ENCODE data around the gene MRPS7. TPM values are rescaled to one million over a fixed set of nuclear protein-coding genes. Genes with fewer than 3 reads are reported as not detected.

MRPS7 gene
- total RNA-seq, 2 experiments from 2014 or later = 76.3 to 80.0 TPM

GRCh38 chr17:75271233-75271954 is 9.7 kb downstream of the MRPS7 start:
- Mint-ChIP-seq H3K36me3 (ENCODE audit: low read depth) (peaks cover 35% of the 10 kb centered on the region), H3K4me1 (ENCODE audit: low read depth) (peaks cover 32% of the 10 kb centered on the region), H3K27ac (peak overlapping the region; percentile 81), H3K27me3 (no peaks in the 10 kb centered on the region), H3K9me3 (no peaks in the 10 kb centered on the region), H3K4me3 (peak overlapping the region; percentile 86)
- intact Hi-C loops (cut with micrococcal nuclease) = no loop called here
- ChIA-PET CTCF (interaction anchor here (0.6 to 6.5 kb wide), 35 partner anchors 10 to 309 kb away, joined by 3 to 107 read pairs (median 4); partner anchors contain the start of genes GGA3, GRB2, MRPS7 and NT5C), POLR2A (interaction anchor here (0.6 to 7.2 kb wide), 22 partner anchors 10 to 247 kb away, joined by 3 to 105 read pairs (median 4); partner anchors contain the start of genes GGA3, GRB2, MRPS7 and NUP85)
- ATAC-seq (peak; percentile 91), DNase-seq (peak; percentile 87)
- peak; percentile 66 for TF ChIP-seq CTCF (IDR thresholded peaks at IDR 0.05)

GRCh38 chr17:75271955-75272847 is 10.5 kb downstream of the MRPS7 start:
- Mint-ChIP-seq H3K27me3 (no peaks in the 10 kb centered on the region), H3K4me1 (ENCODE audit: low read depth) (peaks cover 32% of the 10 kb centered on the region), H3K4me3 (peak overlapping the region; percentile 86), H3K27ac (peak overlapping the region; percentile 81), H3K36me3 (ENCODE audit: low read depth) (peaks cover 34% of the 10 kb centered on the region), H3K9me3 (no peaks in the 10 kb centered on the region)
- peak; percentile 26 for DNase-seq
- intact Hi-C loops (cut with micrococcal nuclease) = no loop called here
- CTCF ChIA-PET = interaction anchor here (1.1 to 6.5 kb wide), 12 partner anchors 9 to 140 kb away, joined by 3 to 107 read pairs (median 9); partner anchors contain the start of genes GGA3, MRPS7, NUP85 and SLC25A19
- no peak for ATAC-seq
- POLR2A ChIA-PET = interaction anchor here (0.7 to 7.2 kb wide), 13 partner anchors 9 to 244 kb away, joined by 3 to 105 read pairs (median 11); partner anchors contain the start of genes GGA3, GRB2, MRPS7 and SLC25A19
- TF ChIP-seq CTCF (IDR thresholded peaks at IDR 0.05) = no peak

GRCh38 chr17:75272848-75273184 is 11.1 kb downstream of the MRPS7 start:
- ChIA-PET CTCF (interaction anchor here (1.1 to 6.5 kb wide), 5 partner anchors 8 to 48 kb away, joined by 3 to 107 read pairs (median 43); partner anchors contain the start of genes GGA3, MRPS7 and SLC25A19), POLR2A (interaction anchor here (0.7 to 7.2 kb wide), 7 partner anchors 8 to 139 kb away, joined by 3 to 105 read pairs (median 14); partner anchors contain the start of genes GGA3, MRPS7 and SLC25A19)
- Mint-ChIP-seq H3K36me3 (ENCODE audit: low read depth) (peaks cover 35% of the 10 kb centered on the region), H3K4me3 (peak overlapping the region; percentile 86), H3K27ac (peak overlapping the region; percentile 55), H3K4me1 (ENCODE audit: low read depth) (peaks cover 31% of the 10 kb centered on the region), H3K27me3 (no peaks in the 10 kb centered on the region), H3K9me3 (no peaks in the 10 kb centered on the region)
- intact Hi-C loops (cut with micrococcal nuclease) = no loop called here
- no peak for TF ChIP-seq CTCF (IDR thresholded peaks at IDR 0.05)
- DNase-seq = no peak
- ATAC-seq = no peak

- DNase-seq (no peak), ATAC-seq (no peak)
- no peak for TF ChIP-seq CTCF (IDR thresholded peaks at IDR 0.05)
- H3K27me3 Mint-ChIP-seq = no peaks in the 10 kb centered on the region
- no peak overlapping the region for H3K4me3 Mint-ChIP-seq
- peaks cover 22% of the 10 kb centered on the region for H3K4me1 Mint-ChIP-seq (ENCODE audit: low read depth)
- intact Hi-C loops (cut with micrococcal nuclease) = no loop called here
- peaks cover 39% of the 10 kb centered on the region for H3K36me3 Mint-ChIP-seq (ENCODE audit: low read depth)
- ChIA-PET POLR2A (interaction anchor here (1.0 to 7.2 kb wide), 3 partner anchors 12 to 160 kb away, joined by 3 to 105 read pairs (median 78); partner anchors contain the start of genes GGA3, MRPS7 and SLC25A19), CTCF (interaction anchor here (0.7 to 6.5 kb wide), 2 partner anchors 13 to 34 kb away, joined by 3 to 107 read pairs; partner anchors contain the start of genes GGA3 and MRPS7)
- H3K9me3 Mint-ChIP-seq = no peaks in the 10 kb centered on the region
- H3K27ac Mint-ChIP-seq = no peak overlapping the region
Measured at GRCh38 chr17:75273977-75274708, 12.5 kb downstream of the MRPS7 start.

Data from activated CD8-positive, alpha-beta T cell treated with anti-CD3 and anti-CD28 coated beads for 36 hours (primary cell).